DMS153 treated with DMSO at 0.1 percent for 48 hours (cell line): ENCODE results near the gene HBE1.
"Not testable (repeated sequence)": the region's sequence is repeated elsewhere in the genome, so short reads cannot be mapped to it uniquely, and the experiment has no call there.

Source experiments
- DNase-seq: peaks from one replicate; lab custom pipeline; 2025; ENCODE audit not compliant: unreplicated experiment; lab: John Stamatoyannopoulos, UW

HBE1 gene

DNA sequence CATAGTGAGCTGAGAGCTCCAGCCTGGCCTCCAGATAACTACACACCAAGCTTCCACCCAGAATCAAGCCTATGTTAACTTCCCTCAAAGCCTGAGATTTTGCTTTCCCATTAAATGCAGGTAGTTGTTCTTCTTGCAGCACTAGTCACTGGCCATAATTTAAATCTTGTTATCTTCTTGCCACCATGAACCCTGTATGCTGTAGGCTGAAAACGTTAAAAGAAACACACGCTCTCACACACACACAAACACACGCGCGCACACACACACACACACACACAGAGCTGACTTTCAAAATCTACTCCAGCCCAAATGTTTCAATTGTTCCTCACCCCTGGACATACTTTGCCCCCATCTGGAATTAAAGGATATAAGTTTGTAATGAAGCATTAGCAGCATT, 16.3 kb downstream of the HBE1 start:
- DNase-seq: not testable (repeated sequence)

DNA sequence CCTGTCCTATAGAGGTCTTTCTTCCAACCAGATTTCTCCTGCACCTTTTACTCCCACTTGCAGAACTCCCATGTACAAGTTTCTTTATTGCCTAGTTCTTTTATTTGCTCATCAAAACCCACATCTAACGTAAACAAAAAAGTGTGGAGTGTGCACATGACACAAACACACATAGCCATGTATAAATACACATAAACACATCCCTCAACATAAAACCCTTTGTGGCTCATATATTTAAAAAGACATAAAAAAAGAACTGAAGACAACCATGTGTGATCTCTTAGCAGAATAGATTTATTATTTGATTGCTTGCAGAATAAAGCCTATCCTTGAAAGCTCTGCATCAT, 16.9 kb downstream of the HBE1 start:
- no peak for DNase-seq

DNA sequence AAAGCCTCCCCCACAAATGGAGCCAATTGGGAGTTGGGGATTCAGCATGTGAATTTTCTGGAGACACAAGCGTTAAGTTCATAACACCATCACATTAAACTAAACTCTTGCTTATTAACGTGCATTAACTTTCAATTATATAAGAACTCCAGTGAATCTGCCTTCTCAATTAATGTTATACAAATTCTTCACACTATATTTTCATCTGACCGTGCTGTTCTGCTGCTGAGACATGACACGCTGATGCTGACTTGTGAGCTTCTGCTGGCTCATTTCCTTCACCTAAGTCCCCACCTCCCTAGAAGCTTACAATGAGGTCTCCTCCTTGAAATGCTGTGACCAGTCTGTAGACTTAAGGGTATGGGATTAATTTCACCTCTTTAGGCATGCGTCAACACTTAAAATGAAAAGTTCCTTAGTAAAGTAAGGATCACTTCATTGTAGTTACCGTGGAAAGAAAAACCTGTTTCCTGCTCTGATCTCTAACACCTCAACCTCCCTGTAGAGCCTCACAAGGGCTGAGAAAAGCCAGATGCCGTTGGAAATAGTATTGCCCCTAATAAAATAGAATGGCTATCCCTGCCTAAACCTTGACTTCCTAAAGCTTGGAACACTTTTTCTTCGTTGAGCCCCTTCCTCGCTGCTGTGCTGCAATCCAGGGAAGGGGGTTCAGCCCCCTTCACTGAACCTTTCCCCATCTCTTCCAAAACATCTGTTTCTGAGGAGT, 17.4 kb downstream of the HBE1 start:
- no peak for DNase-seq

DNA sequence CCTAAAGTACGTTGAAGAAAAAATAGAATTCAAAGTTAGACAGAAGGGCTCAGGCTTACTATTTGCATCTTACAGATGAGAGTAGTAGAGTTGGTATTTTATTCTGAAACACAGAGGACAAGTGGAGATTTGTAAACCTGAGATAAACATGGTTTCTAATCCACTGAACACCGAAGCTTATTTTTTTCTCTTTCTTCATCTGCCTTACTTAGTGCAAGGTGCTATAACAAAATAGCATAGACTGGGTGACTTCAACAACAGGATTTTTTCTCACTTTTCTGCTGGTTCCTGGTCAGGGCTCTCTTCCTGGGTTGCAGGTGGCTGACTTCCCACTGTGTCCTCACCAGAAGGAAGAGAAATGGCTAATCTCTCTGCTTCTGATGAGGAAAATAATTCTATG, 18.0 kb downstream of the HBE1 start:
- no peak for DNase-seq

DNA sequence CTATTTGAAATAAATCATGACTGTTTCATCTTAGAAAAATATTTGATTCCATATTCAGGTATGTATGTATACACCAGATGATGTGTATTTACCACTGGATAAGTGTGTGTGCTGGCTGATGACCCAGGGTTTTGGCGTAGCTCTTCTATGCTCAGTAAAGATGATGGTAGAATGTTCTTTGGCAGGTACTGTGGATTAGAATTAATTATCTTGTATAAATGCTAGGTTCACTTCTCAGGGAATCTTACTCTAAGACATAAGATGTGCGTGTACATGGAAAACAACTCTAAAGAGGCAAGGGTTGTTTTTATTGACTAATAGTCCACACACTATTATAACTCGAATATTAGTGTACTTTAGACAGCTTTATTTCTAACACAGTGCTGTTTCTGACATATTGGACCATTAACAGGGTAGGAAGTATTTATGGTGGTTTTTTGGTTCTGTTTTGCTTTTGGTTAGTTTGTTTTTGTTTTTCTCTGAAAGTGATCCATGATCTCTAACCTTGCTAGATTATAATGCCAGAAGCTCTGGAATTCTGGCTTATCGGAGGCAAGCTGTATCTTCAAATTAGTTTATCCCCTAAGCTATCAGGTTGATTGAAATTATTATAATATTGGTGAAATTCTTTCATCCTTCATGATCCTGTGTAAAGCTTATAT, 19.1 kb downstream of the HBE1 start:
- no peak for DNase-seq

DNA sequence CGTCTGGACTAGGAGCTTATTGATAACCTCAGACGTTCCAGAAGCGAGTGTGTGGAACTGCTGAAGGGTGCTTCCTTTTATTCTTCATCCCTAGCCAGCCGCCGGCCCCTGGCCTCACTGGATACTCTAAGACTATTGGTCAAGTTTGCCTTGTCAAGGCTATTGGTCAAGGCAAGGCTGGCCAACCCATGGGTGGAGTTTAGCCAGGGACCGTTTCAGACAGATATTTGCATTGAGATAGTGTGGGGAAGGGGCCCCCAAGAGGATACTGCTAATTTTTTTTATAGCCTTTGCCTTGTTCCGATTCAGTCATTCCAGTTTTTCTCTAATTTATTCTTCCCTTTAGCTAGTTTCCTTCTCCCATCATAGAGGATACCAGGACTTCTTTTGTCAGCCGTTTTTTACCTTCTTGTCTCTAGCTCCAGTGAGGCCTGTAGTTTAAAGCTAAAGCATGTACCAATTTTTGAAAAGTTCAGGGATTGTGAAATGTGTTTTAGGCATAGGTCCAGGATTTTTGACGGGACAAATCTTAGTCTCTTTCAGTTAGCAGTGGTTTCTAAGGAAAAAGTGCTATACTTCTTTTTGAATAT, 19.8 kb downstream of the HBE1 start, which contains the start of gene HBG1:
Gene HBG1, minus strand, starts transcription at position 51 of the 590 bp plus-strand sequence. CDS start 53 bp downstream, outside the sequence.
- not testable (repeated sequence) for DNase-seq

DNA sequence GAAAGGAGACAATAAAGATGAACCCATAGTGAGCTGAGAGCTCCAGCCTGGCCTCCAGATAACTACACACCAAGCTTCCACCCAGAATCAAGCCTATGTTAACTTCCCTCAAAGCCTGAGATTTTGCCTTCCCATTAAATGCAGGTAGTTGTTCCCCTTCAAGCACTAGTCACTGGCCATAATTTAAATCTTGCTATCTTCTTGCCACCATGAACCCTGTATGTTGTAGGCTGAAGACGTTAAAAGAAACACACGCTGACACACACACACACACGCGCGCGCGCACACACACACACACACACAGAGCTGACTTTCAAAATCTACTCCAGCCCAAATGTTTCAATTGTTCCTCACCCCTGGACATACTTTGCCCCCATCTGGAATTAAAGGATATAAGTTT, 21.2 kb downstream of the HBE1 start:
- not testable (repeated sequence) for DNase-seq

DNA sequence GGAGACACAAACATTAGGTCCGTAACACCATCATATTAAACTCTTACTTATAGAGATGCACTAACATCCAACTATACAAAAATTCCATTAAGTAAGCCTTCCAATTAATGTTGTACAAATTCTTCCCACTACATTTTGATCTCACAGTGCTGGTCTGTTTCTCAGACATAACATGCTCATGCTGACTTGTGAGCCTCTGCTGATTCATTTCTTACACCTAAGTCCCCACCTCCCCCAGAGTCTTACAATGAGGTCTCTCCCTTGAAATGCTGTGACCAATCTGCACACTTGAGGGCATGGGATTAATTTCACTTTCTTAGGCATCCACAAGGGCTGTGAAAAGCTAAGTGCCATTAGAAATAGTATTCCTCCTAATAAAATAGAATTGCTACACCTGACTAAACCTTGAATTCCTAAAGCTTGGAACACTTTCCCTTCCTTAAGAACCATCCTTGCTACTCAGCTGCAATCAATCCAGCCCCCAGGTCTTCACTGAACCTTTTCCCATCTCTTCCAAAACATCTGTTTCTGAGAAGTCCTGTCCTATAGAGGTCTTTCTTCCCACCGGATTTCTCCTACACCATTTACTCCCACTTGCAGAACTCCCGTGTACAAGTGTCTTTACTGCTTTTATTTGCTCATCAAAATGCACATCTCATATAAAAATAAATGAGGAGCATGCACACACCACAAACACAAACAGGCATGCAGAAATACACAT, 22.1 kb downstream of the HBE1 start:
- DNase-seq: no peak

DNA sequence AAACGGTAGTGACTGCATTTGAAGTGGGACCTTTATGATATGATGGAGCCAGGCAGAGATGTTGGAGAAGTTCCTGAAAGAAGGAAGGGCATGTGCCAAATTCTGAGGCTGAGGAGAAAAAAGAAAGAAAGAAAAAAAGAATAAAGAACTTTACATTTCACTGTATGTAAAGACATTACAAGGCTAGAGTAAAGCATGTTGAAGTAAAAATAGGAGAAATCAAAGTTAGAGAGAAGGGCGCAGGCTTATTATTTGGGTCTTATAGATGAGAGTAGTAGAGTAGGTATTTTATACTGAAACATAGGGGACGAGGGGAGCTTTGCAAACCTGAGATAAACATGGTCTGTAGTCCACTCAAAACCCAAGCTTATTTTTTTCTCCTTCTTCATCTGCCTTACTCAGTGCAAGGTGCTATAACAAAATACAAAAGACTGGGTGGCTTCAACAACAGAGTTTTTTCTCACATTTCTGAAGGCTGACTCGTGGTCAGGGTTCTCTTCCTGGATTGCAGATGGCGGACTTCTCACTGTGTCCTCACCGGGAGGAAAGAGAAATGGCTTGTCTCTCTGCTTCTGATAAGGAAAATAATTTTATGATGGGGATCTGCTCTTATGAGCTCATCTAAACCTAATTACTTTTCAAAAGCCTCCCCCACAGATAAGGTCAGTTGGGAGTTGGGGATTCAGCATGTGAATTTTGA, 22.8 kb downstream of the HBE1 start:
- no peak for DNase-seq

DNA sequence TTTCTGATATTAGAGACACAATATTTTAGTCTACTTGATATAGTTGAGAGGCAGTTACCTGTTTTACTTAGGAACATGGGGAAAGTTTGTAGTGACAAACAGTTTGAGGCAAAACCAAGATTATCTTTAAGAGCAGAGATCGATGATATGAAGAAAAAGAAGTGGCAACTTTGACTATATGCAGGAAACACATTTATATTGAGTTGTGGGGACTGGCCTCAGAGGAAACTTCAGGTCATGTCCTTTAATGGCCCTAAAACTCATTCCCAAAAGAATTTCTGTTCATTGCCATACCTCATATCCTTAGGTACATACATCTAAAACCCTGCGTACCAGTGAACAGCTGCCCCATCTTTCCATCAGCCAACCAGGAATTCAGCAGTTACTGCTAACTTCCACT, 24.6 kb downstream of the HBE1 start:
- no peak for DNase-seq

DNA sequence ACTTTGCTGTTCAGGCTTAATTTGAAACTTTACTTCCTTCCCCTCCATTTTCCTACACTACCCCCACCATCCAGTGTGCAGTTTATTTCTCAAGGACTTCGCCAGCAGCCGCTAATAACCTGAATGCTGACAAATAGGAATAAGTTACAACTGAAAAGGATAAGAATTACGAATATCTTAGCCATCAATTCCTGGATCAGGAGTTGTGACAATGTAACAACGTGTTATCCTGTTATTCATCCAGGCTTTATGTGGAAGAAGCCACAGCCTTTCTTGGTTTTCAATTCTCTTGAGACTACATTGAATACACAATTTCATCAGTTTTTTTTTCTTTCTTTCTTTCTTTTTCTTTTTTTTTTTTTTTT, 25.9 kb downstream of the HBE1 start:
- no peak for DNase-seq

DNA sequence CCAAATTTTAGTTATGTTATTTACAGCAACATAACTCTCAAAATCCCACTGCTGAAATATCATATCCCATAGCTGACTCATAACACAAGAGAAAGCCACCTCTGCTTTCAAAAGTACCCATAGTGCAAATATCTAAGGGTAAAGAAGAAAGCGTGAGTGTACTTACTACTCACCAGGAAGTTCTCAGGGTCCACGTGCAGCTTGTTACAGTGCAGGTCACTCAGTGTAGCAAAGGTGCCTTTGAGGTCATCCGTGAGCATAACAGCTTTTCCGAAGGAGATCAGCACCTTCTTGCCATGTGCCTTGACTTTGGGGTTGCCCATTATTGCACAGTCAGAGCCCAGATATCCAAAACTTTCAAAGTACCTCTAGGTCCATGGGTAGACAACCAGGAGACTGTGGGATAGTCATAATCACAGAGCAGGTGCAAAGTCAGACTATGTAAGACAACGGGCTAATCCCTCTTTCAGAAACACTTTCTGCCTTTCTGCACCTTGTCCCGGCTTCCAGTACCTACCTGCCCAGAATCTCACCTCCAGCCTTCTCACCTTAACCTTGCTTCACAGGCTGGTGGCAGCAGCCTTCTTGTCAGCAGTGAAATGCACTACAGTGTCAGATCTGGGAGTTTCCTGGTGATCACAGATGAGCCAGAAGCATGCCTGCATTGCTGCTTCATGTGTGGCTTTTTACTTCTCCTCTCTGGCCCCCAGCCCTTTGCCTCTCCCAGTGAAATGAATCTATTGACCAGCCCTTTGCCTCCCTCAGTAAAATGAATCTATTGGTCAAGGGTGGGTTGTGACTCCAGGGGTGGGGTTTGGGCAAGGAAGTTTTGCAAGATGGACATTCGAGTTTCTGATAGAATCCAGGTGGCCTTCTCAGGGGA, 26.6 kb downstream of the HBE1 start:
- DNase-seq: no peak

DNA sequence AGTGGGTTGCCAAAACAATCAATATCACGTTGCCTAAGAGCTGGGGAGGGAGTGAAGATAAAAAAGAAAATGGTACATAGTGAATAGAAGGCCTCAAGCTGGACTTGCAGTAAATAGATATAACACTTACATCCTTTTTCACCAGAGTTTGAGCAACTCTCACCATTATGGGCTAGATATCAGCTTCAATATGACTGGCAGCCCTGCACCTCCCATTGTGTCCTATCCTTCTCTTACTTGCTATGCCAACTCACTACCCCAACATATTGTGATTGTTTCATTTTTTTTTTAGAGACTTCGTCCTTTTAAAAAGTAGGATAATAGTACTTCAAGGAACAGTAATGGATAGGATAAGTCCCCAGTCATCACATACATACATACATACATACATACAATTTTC, 27.5 kb downstream of the HBE1 start:
- DNase-seq: no peak

DNA sequence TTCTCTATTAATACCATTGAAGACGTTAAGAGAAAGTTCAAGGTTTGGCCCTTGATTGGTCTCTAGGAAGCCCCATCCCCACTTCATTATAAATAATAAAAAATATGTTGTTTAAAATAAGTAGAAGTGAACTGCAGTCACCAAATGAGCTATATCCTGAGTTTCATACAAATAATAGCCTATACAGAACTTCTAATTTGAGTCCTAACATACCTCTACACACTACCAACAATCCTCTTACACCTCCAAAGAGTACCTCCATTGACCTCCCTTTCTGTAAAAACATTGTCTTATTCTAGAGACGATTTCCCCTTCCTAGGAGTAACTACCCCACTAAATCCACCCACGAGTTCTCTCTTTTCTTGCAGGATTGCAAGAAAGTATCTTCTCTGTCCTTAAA, 28.3 kb downstream of the HBE1 start:
- DNase-seq: no peak

DNA sequence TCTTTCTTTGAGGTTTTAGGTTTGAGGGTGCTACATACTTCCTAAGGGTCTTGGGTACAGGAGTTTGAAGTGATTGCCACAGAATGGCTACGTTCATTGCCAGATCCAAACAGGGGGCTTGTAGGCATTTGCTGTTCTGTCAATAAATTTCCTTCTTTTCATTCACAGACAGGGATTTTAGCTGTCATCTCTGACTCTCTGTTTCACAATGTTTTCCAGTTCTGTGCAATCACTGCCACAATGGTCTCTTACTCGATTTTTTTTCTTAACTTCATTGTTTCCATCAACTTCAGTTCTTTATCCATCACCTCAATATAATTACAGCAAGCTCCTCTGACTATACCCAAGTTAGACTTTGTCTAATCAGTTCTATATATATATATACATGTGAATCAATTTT, 29.3 kb downstream of the HBE1 start:
- no peak for DNase-seq

DNA sequence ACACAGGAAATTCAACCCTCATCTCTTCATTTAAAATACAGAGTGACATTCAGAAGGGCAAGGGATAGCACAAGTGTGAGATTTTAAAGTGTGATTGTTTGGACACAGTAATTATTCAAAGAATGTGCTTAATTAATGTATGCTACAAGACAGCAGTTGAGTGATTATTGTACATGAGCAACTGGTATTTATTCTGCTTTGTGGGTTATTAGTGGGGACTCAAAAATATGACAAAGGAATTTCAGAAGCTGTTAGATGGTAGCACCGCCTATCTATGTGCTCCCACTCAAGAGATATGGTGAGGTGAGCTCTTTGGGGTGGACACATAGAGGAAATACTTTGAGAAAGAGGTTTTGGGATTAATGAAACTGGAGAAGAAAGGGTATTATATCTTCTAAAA, 29.7 kb downstream of the HBE1 start:
- DNase-seq: no peak

DNA sequence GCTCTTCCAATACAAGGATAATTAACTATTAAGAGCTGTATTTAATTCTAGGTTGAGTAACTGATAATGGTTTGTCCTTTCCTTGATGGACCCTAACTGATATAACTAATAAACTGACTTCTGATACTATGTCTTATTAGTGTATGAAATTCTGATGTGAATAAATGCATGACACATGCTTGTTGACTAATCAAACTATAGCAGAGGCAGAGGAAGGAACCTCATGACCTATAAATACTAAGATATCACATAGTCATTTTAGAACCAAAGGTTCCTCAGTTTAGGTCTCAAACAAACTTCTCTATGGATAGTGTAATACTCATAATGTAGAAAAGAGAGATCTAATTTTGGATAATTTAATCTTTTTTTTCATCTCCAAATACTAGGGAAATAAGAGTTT, 30.7 kb downstream of the HBE1 start:
- DNase-seq: no peak

DNA sequence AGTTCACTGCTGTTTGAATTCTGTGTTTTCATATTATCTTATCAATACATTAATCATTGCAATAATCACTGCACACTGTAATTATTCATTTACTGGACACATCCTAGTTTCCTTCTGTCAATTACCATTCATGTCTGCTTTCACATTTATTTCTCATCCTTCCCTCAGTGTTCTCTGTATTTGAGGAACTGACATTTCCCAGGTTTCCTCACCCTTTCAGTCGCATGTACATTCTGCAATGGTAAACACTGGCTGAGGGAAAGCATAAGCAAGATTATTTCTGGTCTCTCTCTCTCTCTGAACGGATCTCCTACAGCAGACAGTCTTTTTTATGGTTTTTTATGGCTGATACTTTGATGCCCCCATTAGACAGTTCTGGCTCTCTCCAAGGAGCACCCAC, 31.3 kb downstream of the HBE1 start:
- no peak for DNase-seq

DNA sequence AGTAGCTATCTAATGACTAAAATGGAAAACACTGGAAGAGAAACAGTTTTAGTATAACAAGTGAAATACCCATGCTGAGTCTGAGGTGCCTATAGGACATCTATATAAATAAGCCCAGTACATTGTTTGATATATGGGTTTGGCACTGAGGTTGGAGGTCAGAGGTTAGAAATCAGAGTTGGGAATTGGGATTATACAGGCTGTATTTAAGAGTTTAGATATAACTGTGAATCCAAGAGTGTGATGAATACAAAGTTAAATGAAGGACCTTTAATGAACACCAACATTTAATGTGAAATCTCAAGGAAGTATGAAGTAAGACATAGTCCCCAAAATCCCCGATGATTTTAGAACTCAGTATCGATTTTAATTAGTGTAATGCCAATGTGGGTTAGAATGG, 32.3 kb downstream of the HBE1 start:
- DNase-seq: no peak

DNA sequence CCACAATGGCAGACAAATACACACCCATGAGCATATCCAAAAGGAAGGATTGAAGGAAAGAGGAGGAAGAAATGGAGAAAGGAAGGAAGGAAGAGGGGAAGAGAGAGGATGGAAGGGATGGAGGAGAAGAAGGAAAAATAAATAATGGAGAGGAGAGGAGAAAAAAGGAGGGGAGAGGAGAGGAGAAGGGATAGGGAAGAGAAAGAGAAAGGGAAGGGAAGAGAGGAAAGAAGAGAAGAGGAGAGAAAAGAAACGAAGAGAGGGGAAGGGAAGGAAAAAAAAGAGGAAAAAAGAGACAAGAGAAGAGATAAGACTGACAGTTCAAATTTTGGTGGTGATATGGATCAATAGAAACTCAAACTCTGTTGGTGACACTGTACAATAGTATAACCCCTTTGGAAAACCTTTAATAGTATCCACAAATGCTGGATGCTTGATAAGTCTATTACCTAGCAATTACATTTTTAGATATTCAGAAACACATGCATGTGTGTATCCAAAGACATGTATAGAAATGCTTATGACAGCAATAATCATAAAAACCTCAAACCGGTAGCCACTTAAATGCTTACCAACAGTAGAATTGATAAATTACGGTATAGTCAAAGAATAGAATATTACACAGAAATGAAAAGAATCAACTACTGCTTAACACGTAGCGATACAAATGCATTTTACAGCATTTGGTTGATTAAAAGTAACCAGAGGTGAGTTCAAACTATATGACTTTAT, 34.2 kb downstream of the HBE1 start:
- DNase-seq: no peak
